Activated CD4-positive, alpha-beta T cell treated with anti-CD3 and anti-CD28 coated beads for 36 hours (primary cell): ENCODE data around the gene RS1. TPM values are rescaled to one million over a fixed set of nuclear protein-coding genes. Genes with fewer than 3 reads are reported as not detected.

Experiments
- ATAC-seq: fragments of 200-7000 bp; cut with Tn5 transposase; one replicate; pipeline ENCODE4 v1.10.0; 2021; ENCODE audit warnings: mild to moderate bottlenecking, moderate library complexity
- CTCF ChIA-PET: fragments of 350-600 bp; sonication (Branson Sonifier 250); formaldehyde crosslinking; loops from one replicate; lab custom pipeline; 2021; ENCODE audit warnings: antibody characterized with exemption; lab: Charles Lee
- POLR2A ChIA-PET: fragments of 350-600 bp; sonication (Branson Sonifier 250); formaldehyde crosslinking; loops from one replicate; lab custom pipeline; 2021; ENCODE audit warnings: antibody characterized with exemption, inconsistent platforms; lab: Charles Lee
- DNase-seq: peaks from one replicate; pipeline ENCODE4 v3.0.0-alpha.2; 2020
- H3K27ac Mint-ChIP-seq: one replicate; pipeline ENCODE4 v1.8.0; 2021; ENCODE audit warnings: mixed read lengths
- H3K27me3 Mint-ChIP-seq: one replicate; pipeline ENCODE4 v1.8.0; 2021; ENCODE audit warnings: mixed read lengths
- H3K36me3 Mint-ChIP-seq: one replicate; pipeline ENCODE4 v1.8.0; 2021; ENCODE audit warnings: low read depth, mixed read lengths
- H3K4me1 Mint-ChIP-seq: one replicate; pipeline ENCODE4 v1.8.0; 2021; ENCODE audit warnings: mixed read lengths
- H3K4me3 Mint-ChIP-seq: one replicate; pipeline ENCODE4 v1.8.0; 2021; ENCODE audit warnings: mild to moderate bottlenecking, moderate library complexity, mixed read lengths
- H3K9me3 Mint-ChIP-seq: one replicate; pipeline ENCODE4 v1.8.0; 2021; ENCODE audit warnings: low read depth, mixed read lengths
- intact Hi-C, 2 experiments: fragments of 100-400 bp; cut with DNase I in 1 of 2; cut with micrococcal nuclease in 1 of 2; formaldehyde crosslinking; loops; one replicate each; pipeline versions ENCODE4 v1.14.2 to v1.15.1; 2022 to 2024; cut with DNase I, micrococcal nuclease
- total RNA-seq, 2 experiments: library from RNA; stranded (reverse); gene quantifications; one replicate each; pipeline ENCODE4 v1.2.3, GENCODE V29; 2021

Gene RS1
- total RNA-seq, 2 experiments from 2014 or later, result not detected

- Mint-ChIP-seq H3K36me3 (no peaks in the 10 kb centered on the region), H3K9me3 (no peaks in the 10 kb centered on the region), H3K27me3 (no peaks in the 10 kb centered on the region), H3K4me3 (no peak overlapping the region), H3K4me1 (no peaks in the 10 kb centered on the region), H3K27ac (no peak overlapping the region)
- POLR2A ChIA-PET, result no interaction called here
- DNase-seq (no peak), ATAC-seq (no peak)
- intact Hi-C loops, result no loop called here
- CTCF ChIA-PET, result no interaction called here
Measured at GRCh38 chrX:18687856-18688495, 16.1 kb upstream of the RS1 start.

- no peaks in the 10 kb centered on the region for H3K36me3 Mint-ChIP-seq
- ATAC-seq, result no peak
Measured at GRCh38 chrX:18682979-18683387, 11.1 kb upstream of the RS1 start.

GRCh38 chrX:18681996-18682395 is 10.1 kb upstream of the RS1 start:
- H3K27me3 Mint-ChIP-seq, result no peaks in the 10 kb centered on the region
- ATAC-seq, result no peak
- no peak overlapping the region for H3K27ac Mint-ChIP-seq
- no peaks in the 10 kb centered on the region for H3K9me3 Mint-ChIP-seq
- no peak overlapping the region for H3K4me3 Mint-ChIP-seq
- POLR2A ChIA-PET, result no interaction called here
- CTCF ChIA-PET, result no interaction called here
- peaks cover 2% of the 10 kb centered on the region for H3K4me1 Mint-ChIP-seq
- no peak for DNase-seq
- no peaks in the 10 kb centered on the region for H3K36me3 Mint-ChIP-seq
- intact Hi-C loops, result no loop called here

More at GRCh38 chrX:18682979-18683387, 11.1 kb upstream of the RS1 start:
- H3K27ac Mint-ChIP-seq, result no peak overlapping the region
- H3K4me1 Mint-ChIP-seq, result no peaks in the 10 kb centered on the region
- no peak overlapping the region for H3K4me3 Mint-ChIP-seq
- no peaks in the 10 kb centered on the region for H3K9me3 Mint-ChIP-seq
- DNase-seq, result no peak
- CTCF ChIA-PET, result no interaction called here
- POLR2A ChIA-PET, result no interaction called here
- intact Hi-C loops, result no loop called here
- H3K27me3 Mint-ChIP-seq, result no peaks in the 10 kb centered on the region

- POLR2A ChIA-PET, result no interaction called here
- ATAC-seq (no peak), DNase-seq (no peak)
- Mint-ChIP-seq H3K27me3 (no peaks in the 10 kb centered on the region), H3K4me3 (no peak overlapping the region), H3K27ac (no peak overlapping the region), H3K36me3 (no peaks in the 10 kb centered on the region), H3K9me3 (no peaks in the 10 kb centered on the region), H3K4me1 (peaks cover 6% of the 10 kb centered on the region)
- CTCF ChIA-PET, result interaction anchor here (0.6 to 0.8 kb wide), 2 partner anchors 16 to 658 kb away, joined by 3 read pairs; no protein-coding TSS in a partner anchor
- intact Hi-C loops, result loop anchor here (10.0 kb wide), 4 partner anchors 253 to 943 kb away; partner anchors contain the start of genes CDKL5 (in 1 of the 2), PDHA1 (in 1 of the 2), PHKA2 (in 1 of the 2) and SCML1 (in 1 of the 2)
Measured at GRCh38 chrX:18677161-18677869, 5.4 kb upstream of the RS1 start.

GRCh38 chrX:18676470-18676869 is 4.6 kb upstream of the RS1 start:
- no peaks in the 10 kb centered on the region for H3K27me3 Mint-ChIP-seq
- ChIA-PET CTCF (interaction anchor here (0.6 to 0.8 kb wide), 2 partner anchors 17 to 659 kb away, joined by 3 read pairs; no protein-coding TSS in a partner anchor), POLR2A (no interaction called here)
- no peaks in the 10 kb centered on the region for H3K36me3 Mint-ChIP-seq
- no peaks in the 10 kb centered on the region for H3K9me3 Mint-ChIP-seq
- DNase-seq, result no peak
- peaks cover 6% of the 10 kb centered on the region for H3K4me1 Mint-ChIP-seq
- intact Hi-C loops, result loop anchor here (10.0 kb wide), 4 partner anchors 252 to 942 kb away; partner anchors contain the start of genes CDKL5 (in 1 of the 2), PDHA1 (in 1 of the 2), PHKA2 (in 1 of the 2) and SCML1 (in 1 of the 2)
- H3K27ac Mint-ChIP-seq, result no peak overlapping the region
- no peak overlapping the region for H3K4me3 Mint-ChIP-seq
- no peak for ATAC-seq

GRCh38 chrX:18676050-18676449 is 4.1 kb upstream of the RS1 start:
- DNase-seq (no peak), ATAC-seq (no peak)
- Mint-ChIP-seq H3K9me3 (no peaks in the 10 kb centered on the region), H3K4me1 (peaks cover 6% of the 10 kb centered on the region), H3K27me3 (no peaks in the 10 kb centered on the region), H3K4me3 (peak overlapping the region; percentile 63), H3K27ac (peak overlapping the region; percentile 47), H3K36me3 (no peaks in the 10 kb centered on the region)
- ChIA-PET POLR2A (no interaction called here), CTCF (interaction anchor here (1.2 to 1.3 kb wide), 2 partner anchors 8 to 251 kb away, joined by 3 read pairs; partner anchors contain the start of gene CDKL5)
- intact Hi-C loops, result loop anchor here (10.0 kb wide), 4 partner anchors 251 to 941 kb away; partner anchors contain the start of genes CDKL5 (in 1 of the 2), PDHA1 (in 1 of the 2), PHKA2 (in 1 of the 2) and SCML1 (in 1 of the 2)

GRCh38 chrX:18674788-18675735 is 3.2 kb upstream of the RS1 start:
- H3K4me1 Mint-ChIP-seq, result peaks cover 6% of the 10 kb centered on the region
- CTCF ChIA-PET, result interaction anchor here (1.2 to 1.3 kb wide), 2 partner anchors 9 to 250 kb away, joined by 3 read pairs; partner anchors contain the start of gene CDKL5
- H3K27me3 Mint-ChIP-seq, result no peaks in the 10 kb centered on the region
- intact Hi-C loops, result loop anchor here (1.0 to 10.0 kb wide), 8 partner anchors 211 to 940 kb away; partner anchors contain the start of genes CDKL5 (in 2 of the 2), PDHA1 (in 1 of the 2), PHKA2 (in 1 of the 2) and SCML1 (in 1 of the 2)
- no peaks in the 10 kb centered on the region for H3K9me3 Mint-ChIP-seq
- H3K4me3 Mint-ChIP-seq, result peak overlapping the region; percentile 63
- POLR2A ChIA-PET, result no interaction called here
- peak; percentile 82 for DNase-seq
- ATAC-seq, result peak; percentile 81
- no peaks in the 10 kb centered on the region for H3K36me3 Mint-ChIP-seq
- H3K27ac Mint-ChIP-seq, result peak overlapping the region; percentile 80

- Mint-ChIP-seq H3K27ac (no peak overlapping the region), H3K36me3 (no peaks in the 10 kb centered on the region), H3K9me3 (no peaks in the 10 kb centered on the region), H3K27me3 (no peaks in the 10 kb centered on the region), H3K4me1 (peaks cover 6% of the 10 kb centered on the region), H3K4me3 (peak overlapping the region; percentile 63)
- intact Hi-C loops, result loop anchor here (1.0 to 10.0 kb wide), 6 partner anchors 212 to 940 kb away; partner anchors contain the start of genes CDKL5 (in 1 of the 2), PDHA1 (in 1 of the 2), PHKA2 (in 1 of the 2) and SCML1 (in 1 of the 2)
- ChIA-PET POLR2A (no interaction called here), CTCF (no interaction called here)
- ATAC-seq (peak; percentile 31), DNase-seq (peak; percentile 33)
Measured at GRCh38 chrX:18674417-18674787, 2.5 kb upstream of the RS1 start.

- ChIA-PET POLR2A (no interaction called here), CTCF (no interaction called here)
- Mint-ChIP-seq H3K27me3 (no peaks in the 10 kb centered on the region), H3K4me3 (peak overlapping the region; percentile 18), H3K4me1 (peaks cover 6% of the 10 kb centered on the region), H3K27ac (peak overlapping the region; percentile 37), H3K9me3 (no peaks in the 10 kb centered on the region), H3K36me3 (no peaks in the 10 kb centered on the region)
- intact Hi-C loops, result no loop called here
- ATAC-seq (peak; percentile 23), DNase-seq (no peak)
Measured at GRCh38 chrX:18668071-18668835, 3.7 kb downstream of the RS1 start.

GRCh38 chrX:18666614-18667013 is 5.3 kb downstream of the RS1 start:
- H3K27ac Mint-ChIP-seq, result no peak overlapping the region
- CTCF ChIA-PET, result interaction anchor here (0.7 kb wide), 1 partner anchor 555 kb away, joined by 3 read pairs; no protein-coding TSS in a partner anchor
- DNase-seq, result no peak

More at GRCh38 chrX:18666614-18667013, 5.3 kb downstream of the RS1 start:
- H3K4me1 Mint-ChIP-seq, result peaks cover 6% of the 10 kb centered on the region
- intact Hi-C loops, result no loop called here
- ATAC-seq, result no peak
- no peaks in the 10 kb centered on the region for H3K36me3 Mint-ChIP-seq
- H3K9me3 Mint-ChIP-seq, result no peaks in the 10 kb centered on the region
- POLR2A ChIA-PET, result no interaction called here
- no peak overlapping the region for H3K4me3 Mint-ChIP-seq
- no peaks in the 10 kb centered on the region for H3K27me3 Mint-ChIP-seq
